MG63 (cell line): ENCODE results near the gene APOBEC3C. TPM values are rescaled to one million over a fixed set of nuclear protein-coding genes. Genes with fewer than 3 reads are reported as not detected.
"Not testable (repeated sequence)": the region's sequence is repeated elsewhere in the genome, so short reads cannot be mapped to it uniquely, and the experiment has no call there.

Experiments
- DNase-seq: peaks from one replicate; pipeline ENCODE4 v3.0.0-alpha.2; 2020
- H3K27me3 ChIP-seq: fragments of 250-450 bp; sonication (Bioruptor Pico); 2 replicates; pipeline ENCODE4 v1.5.1; 2020; ENCODE audit warnings: mild to moderate bottlenecking, moderate library complexity
- H3K36me3 ChIP-seq: fragments of 250-450 bp; sonication (Bioruptor Pico); 2 replicates; pipeline ENCODE4 v1.5.1; 2020; ENCODE audit warnings: mild to moderate bottlenecking, moderate library complexity
- H3K4me3 ChIP-seq: fragments of 250-450 bp; sonication (Bioruptor Pico); 2 replicates; pipeline ENCODE4 v1.5.1; 2020; ENCODE audit warnings: mild to moderate bottlenecking, moderate library complexity
- H3K9me3 ChIP-seq: fragments of 250-450 bp; sonication (Bioruptor Pico); 2 replicates; pipeline ENCODE4 v1.5.1; 2020; ENCODE audit warnings: mild to moderate bottlenecking, moderate library complexity
- total RNA-seq: library from RNA; depleted of rRNA; stranded (reverse); fragments of >200 nt; shearing (Covaris generic); gene quantifications from 2 replicates; pipeline ENCODE4 v1.2.3, GENCODE V29; 2014; ENCODE audit warnings: low replicate concordance

The APOBEC3C gene
- total RNA-seq, 1 experiment from 2014 or later: 2.0 TPM

DNA sequence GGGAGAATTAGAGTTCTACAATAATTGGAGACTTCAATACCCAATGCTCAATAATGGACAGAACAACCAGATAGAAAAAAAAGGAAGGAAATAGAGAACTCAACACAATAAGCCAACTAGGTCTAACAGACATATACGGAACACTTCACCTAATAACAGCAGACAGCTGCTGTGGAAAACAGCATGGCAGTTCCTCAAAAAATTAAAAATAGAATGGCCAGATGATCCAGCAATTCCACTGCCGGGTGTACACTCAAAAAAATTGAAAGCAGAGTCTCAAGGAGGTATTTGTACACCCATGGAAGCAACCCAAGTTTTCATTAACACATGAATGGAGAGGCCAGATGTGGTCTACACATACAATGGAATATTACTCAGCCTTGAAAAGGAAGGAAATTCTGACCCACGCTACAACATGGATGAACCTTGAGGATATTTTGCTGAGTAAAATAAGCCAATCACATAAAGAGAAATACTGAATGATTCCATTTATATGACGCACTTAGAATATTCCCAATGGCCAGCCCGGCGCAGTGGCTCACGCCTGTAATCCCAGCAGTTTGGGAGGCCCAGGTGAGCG lies 5.7 kb upstream of the APOBEC3C start:
- H3K36me3 ChIP-seq, H3K9me3 ChIP-seq, H3K27me3 ChIP-seq, H3K4me3 ChIP-seq, DNase-seq: not testable (repeated sequence)

DNA sequence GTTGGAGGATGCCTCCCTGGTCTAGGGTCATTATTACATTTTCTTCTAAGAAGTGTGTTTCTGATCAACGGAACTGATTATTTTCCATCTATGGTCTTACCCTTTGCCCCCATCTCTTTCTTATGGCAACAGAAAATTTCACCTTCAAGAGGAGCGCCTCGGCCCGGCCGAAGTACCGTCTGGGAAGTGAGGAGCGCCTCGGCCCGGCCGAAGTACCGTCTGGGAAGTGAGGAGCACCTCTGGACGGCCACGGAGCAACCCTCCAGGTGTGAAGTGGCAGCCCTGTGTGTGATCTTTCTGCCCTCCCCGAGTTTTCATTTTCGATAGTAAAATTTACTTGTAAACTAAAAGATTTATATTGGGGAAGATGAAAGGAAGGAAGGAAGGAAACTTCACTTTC lies 3.1 kb upstream of the APOBEC3C start:
- no peaks in the 10 kb centered on the region for H3K27me3 ChIP-seq
- no peak for DNase-seq
- no peaks in the 10 kb centered on the region for H3K9me3 ChIP-seq
- H3K4me3 ChIP-seq: no peak overlapping the region
- H3K36me3 ChIP-seq: no peaks in the 10 kb centered on the region

DNA sequence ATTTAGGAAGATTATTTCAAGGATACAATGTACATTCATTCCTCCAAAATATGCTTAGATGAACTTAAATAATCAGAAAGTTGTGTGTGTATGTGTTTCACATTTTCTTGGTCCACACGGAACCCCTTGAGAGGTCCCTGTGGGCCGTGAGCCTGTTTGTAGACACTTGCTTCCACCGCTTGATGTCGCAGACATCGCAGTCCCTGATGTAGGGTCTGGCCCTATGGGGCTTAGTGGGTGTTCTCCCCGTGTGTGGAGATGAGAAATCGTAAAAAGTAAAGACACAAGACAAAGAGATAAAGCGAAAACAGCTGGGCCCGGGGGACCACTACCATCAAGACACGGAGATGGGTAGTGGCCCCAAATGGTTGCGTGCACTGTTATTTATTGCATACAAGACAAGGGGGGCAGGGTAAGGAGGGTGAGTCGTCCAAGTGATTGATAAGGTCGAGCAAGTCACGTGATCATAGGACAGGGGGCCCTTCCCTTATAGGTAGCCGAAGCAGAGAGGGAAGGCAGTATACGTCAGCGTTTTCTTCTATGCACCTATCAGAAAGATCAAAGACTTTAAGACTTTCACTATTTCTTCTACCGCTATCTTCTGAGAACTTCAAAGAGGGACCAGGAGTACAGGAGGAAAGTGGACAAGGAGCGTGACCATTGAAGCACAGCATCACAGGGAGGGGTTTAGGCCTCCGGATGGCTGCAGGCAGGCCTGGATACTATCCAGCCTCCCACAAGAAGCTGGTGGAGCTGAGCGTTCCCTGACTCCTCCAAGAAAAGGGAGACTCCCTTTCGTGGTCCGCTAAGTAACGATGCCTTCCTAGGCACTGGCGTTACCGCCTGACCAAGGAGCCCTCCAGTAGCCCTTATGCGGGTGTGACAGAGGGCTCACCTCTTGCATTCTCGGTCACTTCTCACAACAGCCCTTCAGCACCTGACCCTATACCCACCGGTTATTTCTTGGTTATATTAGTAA lies 1.2 kb upstream of the APOBEC3C start:
- no peak for DNase-seq
- no peaks in the 10 kb centered on the region for H3K27me3 ChIP-seq
- no peaks in the 10 kb centered on the region for H3K9me3 ChIP-seq
- no peak overlapping the region for H3K4me3 ChIP-seq
- no peaks in the 10 kb centered on the region for H3K36me3 ChIP-seq

DNA sequence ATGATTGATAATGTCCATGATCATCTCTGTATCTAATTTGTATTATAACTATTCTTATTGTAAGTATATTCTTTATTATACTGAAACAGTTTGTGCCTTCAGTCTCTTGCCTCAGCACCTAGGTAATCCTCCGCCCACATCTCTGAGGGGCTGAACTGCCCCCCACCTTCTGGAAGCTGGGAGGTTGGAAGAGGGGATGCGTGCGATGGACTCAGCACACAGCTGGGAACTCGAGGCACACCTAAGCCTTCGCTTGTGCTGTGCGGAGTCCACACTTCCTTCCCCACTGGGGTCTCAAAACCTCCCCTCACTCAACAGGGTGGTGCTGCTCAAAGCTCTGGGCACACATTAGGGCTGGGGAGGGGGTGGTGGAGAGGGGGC lies 506 bp upstream of the APOBEC3C start:
- DNase-seq, H3K9me3 ChIP-seq, H3K27me3 ChIP-seq, H3K4me3 ChIP-seq, H3K36me3 ChIP-seq: not testable (repeated sequence)

DNA sequence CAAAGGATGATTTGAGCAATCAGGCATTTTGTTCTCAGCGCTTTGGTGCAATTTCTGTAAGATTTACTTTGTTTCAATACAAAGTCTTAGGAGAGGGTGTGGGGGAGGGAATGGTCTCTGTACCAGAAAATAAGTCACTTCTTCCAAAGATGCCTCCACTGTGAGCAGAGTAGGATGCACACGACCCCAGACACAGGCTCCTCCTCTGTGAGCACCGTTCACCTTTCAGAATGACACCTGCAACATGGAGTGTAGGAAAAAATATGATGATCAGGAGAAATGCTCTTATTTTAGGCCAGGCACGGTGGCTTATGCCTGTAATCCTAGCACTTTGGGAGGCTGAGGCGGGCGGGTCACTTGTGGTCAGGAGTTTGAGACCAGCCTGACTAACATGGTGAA lies 665 bp downstream of the APOBEC3C start:
- not testable (repeated sequence) for H3K9me3 ChIP-seq, H3K27me3 ChIP-seq, H3K36me3 ChIP-seq, DNase-seq
- peak overlapping the region; percentile 56 for H3K4me3 ChIP-seq

DNA sequence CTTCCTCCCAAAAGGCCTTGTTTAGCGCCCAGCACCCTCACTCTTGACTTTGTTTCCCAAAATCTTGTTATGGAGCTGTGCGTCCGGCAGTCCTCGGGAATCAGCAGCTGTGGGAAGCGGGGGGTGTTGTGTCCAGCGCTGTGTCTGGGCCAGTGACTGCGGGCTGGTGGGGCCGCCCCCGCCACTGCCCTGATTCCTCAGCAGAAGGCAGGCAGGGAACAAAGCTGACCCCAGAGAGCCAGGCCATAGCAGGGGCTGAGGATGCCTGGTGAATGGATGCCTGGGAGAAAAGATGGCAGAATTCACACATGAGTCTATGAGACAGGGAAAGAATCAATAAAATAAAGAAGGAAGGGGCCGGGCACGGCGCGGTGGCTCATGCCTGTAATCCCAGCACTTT lies 2.5 kb downstream of the APOBEC3C start:
- no peaks in the 10 kb centered on the region for H3K9me3 ChIP-seq
- no peak overlapping the region for H3K4me3 ChIP-seq
- DNase-seq: no peak
- no peaks in the 10 kb centered on the region for H3K36me3 ChIP-seq
- no peaks in the 10 kb centered on the region for H3K27me3 ChIP-seq

DNA sequence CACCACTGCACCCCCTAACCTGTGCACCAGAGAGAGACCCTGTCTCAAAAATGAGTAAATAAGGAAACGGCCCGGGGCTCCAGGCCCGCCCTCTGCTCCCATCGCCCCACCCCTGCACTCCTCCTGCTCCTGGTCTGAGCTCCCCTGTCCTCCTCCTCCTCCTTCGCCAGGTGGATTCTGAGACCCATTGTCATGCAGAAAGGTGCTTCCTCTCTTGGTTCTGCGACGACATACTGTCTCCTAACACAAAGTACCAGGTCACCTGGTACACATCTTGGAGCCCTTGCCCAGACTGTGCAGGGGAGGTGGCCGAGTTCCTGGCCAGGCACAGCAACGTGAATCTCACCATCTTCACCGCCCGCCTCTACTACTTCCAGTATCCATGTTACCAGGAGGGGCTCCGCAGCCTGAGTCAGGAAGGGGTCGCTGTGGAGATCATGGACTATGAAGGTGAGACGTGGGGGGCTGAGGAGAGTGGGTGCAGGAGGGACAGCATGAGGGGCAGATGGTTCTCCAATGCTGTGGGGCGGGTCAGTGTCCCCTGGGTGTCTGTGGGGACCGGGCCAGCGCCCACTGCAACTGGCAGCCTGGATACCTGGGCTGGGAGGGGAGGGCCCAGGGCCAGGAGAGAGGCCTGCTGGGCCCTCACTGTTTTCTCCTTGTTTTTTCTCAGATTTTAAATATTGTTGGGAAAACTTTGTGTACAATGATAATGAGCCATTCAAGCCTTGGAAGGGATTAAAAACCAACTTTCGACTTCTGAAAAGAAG lies 3.7 kb downstream of the APOBEC3C start:
- DNase-seq: no peak
- Histone ChIP-seq H3K4me3 (no peak overlapping the region), H3K27me3 (no peaks in the 10 kb centered on the region), H3K36me3 (no peaks in the 10 kb centered on the region), H3K9me3 (no peaks in the 10 kb centered on the region)

DNA sequence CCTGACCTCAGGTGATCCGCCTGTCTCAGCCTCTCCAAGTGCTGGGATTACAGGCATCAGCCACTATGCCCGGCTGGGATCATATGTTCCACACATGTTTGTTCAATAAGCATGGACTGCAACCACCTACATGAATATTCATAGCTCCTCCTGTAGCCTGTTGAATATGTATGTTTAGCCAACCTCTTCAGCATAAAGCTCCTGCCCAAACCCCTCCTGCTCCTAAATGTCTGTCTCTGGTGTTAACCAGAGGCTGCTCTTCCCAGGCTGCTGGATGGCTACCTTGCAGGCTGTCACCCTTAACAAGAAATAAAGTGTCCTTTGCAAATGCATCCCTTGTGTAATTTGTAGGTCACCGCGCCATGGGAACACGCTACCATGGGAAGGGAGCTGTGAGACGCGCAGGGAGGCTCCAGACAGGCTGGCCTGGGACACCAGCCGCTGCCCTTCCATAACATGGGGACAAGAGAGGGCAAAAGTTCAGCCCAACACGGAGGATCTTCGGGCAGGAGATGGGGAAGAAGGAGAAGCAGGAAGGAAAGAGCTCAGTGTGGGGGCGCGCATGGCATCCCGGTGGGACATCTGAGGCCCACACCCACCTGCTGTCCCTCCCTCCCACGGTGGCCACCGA lies 6.1 kb downstream of the APOBEC3C start:
- H3K9me3 ChIP-seq, H3K4me3 ChIP-seq, DNase-seq, H3K27me3 ChIP-seq, H3K36me3 ChIP-seq: not testable (repeated sequence)

DNA sequence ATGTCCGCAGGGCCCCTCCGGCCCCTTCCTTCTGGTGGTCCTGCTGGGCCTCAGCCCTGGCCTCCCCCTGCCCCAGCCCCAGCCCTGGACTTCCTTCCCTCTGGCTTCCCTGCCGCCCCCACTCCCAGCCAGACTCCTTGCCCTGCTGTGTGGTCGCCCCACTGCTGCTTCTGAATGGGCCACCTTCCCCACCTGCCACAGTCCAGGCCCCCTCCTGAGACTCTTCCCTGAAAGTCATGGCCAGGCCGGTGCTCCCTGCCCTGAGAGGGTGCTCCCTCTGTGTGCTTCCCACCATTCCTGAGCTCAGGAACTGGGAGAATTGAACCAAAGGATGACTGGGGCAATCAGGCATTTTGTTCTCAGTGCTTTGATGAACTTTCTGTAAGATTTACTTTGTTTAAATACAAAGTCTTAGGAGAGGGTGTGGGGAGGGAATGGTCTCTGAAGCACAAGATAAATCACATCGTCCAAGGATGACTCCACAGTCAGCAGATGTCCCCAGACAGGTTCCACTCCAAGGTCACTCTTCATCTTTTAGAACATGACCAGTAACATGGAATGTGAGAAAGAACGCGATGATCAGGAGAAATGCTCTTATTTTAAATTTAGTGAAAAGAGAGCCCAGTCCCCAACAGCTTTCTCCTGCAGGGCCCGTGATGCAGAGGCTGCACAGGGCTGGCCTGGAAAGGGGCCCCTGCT lies 7.6 kb downstream of the APOBEC3C start:
- Histone ChIP-seq H3K9me3 (no peaks in the 10 kb centered on the region), H3K36me3 (no peaks in the 10 kb centered on the region), H3K4me3 (no peak overlapping the region), H3K27me3 (no peaks in the 10 kb centered on the region)
- DNase-seq: no peak

DNA sequence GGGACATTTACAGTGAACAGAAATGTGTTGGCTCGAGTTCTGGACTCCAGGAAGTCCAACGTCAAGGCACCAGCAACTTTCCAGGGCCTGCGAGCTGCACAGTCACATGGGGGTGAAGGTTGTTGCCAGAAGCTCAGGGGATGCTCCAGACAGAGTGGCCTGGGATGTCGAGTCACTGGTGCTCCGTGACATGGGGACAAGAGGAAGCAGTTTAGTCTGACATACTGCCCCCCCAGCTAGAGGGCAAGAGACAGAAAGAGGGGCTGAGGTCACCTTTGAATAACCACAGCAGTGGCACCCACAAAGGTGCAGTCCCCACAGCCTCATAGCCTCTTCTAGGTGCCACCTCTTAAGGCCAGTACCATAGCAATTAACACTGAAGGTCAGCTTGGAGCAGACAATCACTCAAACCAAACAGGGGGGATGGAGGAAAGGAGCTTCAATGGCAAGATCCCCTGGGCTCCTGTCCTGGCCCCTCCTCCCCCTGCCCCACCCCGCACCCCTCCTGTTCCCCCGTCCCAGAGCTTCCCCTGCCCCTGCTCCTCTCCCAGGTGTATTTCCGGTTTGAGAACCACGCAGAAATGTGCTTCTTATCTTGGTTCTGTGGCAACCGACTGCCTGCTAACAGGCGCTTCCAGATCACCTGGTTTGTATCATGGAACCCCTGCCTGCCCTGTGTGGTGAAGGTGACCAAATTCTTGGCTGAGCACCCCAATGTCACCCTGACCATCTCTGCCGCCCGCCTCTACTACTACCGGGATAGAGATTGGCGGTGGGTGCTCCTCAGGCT lies 10.7 kb downstream of the APOBEC3C start:
- H3K27me3 ChIP-seq: no peaks in the 10 kb centered on the region
- H3K9me3 ChIP-seq: no peaks in the 10 kb centered on the region
- H3K36me3 ChIP-seq: no peaks in the 10 kb centered on the region
- no peak overlapping the region for H3K4me3 ChIP-seq
- no peak for DNase-seq

DNA sequence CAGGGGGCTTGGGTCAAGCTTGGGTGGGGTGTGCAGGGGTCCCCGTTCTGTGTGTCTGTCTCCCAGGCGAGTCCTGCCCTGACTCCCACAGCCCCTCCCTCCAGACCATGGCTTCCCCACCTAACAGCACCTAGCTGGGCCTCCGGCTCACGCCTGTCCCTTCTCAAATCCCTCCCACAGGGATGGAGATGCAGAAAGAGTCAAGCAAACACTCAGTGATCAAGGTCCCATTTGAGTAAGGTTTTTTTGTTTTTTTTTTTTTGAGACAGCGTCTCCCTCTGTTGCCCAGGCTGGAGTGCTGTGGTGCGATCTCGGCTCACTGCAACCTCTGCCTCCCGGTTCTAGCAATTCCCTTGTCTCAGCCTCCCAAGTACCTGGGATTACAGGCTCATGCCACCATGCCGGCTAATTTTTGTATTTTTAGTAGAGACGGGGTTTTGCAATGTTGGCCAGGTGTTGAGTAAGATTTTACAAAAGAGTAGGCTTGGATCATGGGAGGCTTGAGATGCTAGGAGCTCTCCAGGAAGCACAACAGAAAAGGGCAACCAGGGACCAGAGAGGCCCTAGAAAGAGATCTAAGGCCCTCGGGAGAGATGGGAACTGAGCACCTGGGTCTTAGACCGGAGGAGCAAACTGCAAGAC lies 12.6 kb downstream of the APOBEC3C start:
- Histone ChIP-seq H3K27me3 (no peaks in the 10 kb centered on the region), H3K9me3 (no peaks in the 10 kb centered on the region), H3K36me3 (no peaks in the 10 kb centered on the region), H3K4me3 (no peak overlapping the region)
- no peak for DNase-seq

DNA sequence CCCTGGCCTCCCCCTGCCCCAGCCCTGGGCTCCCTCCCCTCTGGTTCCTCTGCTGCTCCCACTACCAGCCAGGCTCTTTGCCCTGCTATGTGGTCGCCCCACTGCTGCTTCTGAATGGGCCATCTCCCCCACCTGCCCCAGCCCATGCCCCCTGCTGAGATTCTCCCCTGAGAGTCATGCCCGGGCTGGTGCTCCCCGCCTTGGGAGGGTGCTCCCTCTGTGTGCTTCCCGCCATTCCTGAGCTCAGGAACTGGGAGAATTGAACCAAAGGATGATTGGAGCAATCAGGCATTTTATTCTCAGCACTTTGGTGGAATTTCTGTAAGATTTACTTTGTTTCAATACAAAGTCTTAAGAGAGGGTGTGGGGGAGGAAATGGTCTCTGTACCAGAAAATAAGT lies 13.7 kb downstream of the APOBEC3C start:
- Histone ChIP-seq H3K27me3 (no peaks in the 10 kb centered on the region), H3K36me3 (no peaks in the 10 kb centered on the region), H3K4me3 (no peak overlapping the region), H3K9me3 (no peaks in the 10 kb centered on the region)
- DNase-seq: no peak

DNA sequence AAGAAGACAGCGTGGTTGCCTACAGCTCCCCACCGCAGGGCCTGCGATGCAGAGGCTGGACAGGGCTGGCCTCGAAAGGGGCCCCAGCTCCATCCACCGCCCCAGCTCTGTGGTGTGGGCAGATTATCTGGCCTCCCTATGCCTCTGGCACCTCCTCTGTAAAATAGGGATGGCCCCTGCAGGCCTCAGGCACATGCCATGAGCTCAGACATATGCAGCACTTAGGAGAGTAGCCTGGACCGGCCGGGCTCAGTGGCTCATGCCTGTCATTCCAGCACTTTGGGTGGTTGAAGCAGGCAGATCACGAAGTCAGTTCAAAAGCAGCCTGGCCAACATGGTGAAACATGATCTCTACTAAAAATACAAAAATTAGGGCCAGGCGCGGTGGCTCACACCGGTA lies 14.2 kb downstream of the APOBEC3C start:
- no peaks in the 10 kb centered on the region for H3K9me3 ChIP-seq
- DNase-seq: no peak
- H3K36me3 ChIP-seq: no peaks in the 10 kb centered on the region
- no peaks in the 10 kb centered on the region for H3K27me3 ChIP-seq
- no peak overlapping the region for H3K4me3 ChIP-seq

DNA sequence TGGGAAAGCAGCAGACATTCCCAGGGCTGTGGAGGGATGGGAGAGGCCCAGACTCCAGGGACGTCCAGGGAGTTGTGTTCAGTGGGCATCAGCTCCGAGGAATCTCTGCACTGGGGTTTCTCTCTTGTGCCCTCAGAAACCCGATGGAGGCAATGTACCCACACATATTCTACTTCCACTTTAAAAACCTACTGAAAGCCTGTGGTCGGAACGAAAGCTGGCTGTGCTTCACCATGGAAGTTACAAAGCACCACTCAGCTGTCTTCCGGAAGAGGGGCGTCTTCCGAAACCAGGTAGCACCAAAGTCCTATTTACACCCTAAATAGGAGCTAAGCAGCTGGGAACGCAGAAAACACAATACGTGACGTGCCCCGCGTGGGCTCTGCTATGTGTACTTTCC lies 15.2 kb downstream of the APOBEC3C start:
- Histone ChIP-seq H3K9me3 (no peaks in the 10 kb centered on the region), H3K36me3 (no peaks in the 10 kb centered on the region), H3K27me3 (no peaks in the 10 kb centered on the region), H3K4me3 (no peak overlapping the region)
- DNase-seq: no peak

DNA sequence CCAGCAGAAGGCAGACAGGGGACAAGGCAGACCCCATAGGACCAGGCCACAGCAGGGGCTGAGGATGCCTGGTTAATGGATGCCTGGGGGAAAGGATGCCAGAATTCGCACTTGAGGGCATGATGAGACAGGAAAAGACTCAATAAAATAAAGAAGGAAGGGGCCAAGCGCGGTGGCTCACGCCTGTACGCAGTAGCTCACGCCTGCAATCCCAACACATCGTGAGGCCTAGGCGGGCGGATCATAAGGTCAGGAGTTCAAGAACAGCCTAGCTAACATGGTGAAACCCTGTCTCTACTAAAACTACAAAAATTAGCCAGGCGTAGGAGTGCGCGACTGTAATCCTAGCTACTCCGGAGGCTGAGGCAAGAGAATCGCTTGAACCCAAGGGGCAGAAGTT lies 16.6 kb downstream of the APOBEC3C start:
- Histone ChIP-seq H3K9me3 (no peaks in the 10 kb centered on the region), H3K27me3 (no peaks in the 10 kb centered on the region), H3K4me3 (no peak overlapping the region), H3K36me3 (no peaks in the 10 kb centered on the region)
- no peak for DNase-seq
